Measurements from ENCODE around the gene BFSP1. TPM values are rescaled to one million over a fixed set of nuclear protein-coding genes. Genes with fewer than 3 reads are reported as not detected.
A peak's percentile ranks its signal among the peaks of the same experiment; 100 is the strongest.

The BFSP1 gene
- total RNA-seq: 1 to 10 TPM; 2.7 to 3.2 TPM

DNA sequence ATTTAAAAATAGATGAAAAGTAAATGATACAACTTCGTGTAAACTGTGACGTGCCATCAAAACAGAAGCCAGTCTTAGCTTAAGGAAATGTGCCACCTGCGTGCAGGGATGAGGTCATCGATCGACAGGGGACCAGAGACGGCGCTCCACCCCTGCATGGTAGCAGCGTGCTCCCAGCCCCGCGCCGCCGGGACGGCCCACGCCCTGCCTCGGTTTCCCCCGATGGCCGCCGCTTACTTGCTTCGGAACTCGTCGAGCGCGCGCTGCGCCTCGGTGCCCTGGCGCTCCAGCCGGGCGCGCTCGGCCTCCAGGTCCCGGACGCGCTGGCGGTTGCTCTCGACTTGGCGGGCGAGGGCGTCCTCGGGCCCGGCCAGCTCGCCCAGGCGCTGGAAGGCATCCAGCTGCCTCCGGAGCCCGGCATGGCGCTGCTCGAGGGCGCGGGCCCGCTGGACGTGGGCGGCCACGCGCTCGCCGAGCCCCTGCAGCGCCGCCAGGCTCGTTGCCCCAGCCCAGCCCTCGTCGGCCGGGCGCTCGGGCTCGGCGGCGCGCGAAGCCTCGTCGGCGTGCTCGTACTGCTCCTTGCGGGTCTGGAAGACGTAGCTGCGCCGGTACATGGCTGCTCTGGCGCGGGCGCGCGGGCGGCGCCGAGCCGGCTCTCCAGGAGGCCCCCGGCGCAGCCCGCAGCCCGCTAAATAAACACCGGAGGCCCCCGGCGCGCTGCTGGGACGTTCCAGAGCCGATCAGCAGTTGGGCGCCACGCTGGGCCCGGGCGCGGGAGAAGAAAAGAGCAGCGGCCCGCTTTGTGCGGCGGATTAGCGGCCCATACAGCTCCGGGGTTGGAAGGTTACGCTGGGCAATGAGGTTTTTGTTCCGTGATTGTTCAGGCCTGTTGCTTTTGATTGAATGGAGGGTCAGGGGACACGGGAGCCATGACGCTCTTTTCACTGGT, at the start of gene BFSP1:
TSS of gene BFSP1 (minus strand) at position 664 of the 949 bp plus-strand sequence. CDS start at position 614, 50 bp downstream.
- POLR2A ChIA-PET: interaction anchor here (0.6 to 4.9 kb wide), 19 partner anchors 9 to 977 kb away, joined by 3 to 71 read pairs (median 6); partner anchors contain the start of genes DSTN, KAT14, PET117 and RRBP1
- H3K9me3 Mint-ChIP-seq: no peaks in the 10 kb centered on the region
- peak; percentile 75 for DNase-seq
- no peaks in the 10 kb centered on the region for H3K36me3 Mint-ChIP-seq (ENCODE audit: low read depth)
- H3K27ac Mint-ChIP-seq: peak within 1 kb of the TSS; percentile 94
- H3K4me3 Mint-ChIP-seq: peak within 1 kb of the TSS; percentile 95
- H3K4me1 Mint-ChIP-seq: peaks cover 33% of the 10 kb centered on the region
- CTCF ChIA-PET: interaction anchor here (0.7 to 8.2 kb wide), 17 partner anchors 9 to 440 kb away, joined by 3 to 77 read pairs (median 3); partner anchors contain the start of genes DSTN and RRBP1
- H3K27me3 Mint-ChIP-seq: no peaks in the 10 kb centered on the region

DNA sequence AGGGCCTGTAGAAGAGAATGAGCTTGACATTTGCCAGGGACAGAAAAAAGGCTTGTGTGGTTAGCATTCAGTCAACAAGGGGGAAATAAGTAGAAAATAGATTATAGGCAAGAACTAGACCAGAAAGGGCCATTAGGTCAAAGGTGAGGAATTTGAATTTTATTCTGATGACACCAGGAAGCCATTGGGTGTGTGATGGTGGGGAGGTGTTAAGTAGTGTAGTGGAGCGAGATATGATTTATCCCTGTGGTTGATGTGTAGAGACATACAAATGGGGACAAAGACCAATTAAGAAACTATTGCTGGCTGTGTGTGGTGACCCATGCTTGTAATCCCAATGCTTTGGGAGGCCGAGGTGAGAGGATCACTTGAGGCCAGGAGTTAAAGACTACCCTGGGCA, 49.7 kb upstream of the BFSP1 start:
- Mint-ChIP-seq H3K4me3 (no peak overlapping the region), H3K27ac (no peak overlapping the region), H3K9me3 (no peaks in the 10 kb centered on the region), H3K27me3 (no peaks in the 10 kb centered on the region), H3K4me1 (peaks cover 27% of the 10 kb centered on the region), H3K36me3 (ENCODE audit: low read depth) (peaks cover 26% of the 10 kb centered on the region)
- DNase-seq: no peak
- POLR2A ChIA-PET: interaction anchor here (0.9 to 2.8 kb wide), 3 partner anchors 11 to 29 kb away, joined by 3 to 10 read pairs (median 4); partner anchors contain the start of gene DSTN
- CTCF ChIA-PET: interaction anchor here (1.1 to 1.2 kb wide), 2 partner anchors 10 to 25 kb away, joined by 3 to 5 read pairs; partner anchors contain the start of gene DSTN

DNA sequence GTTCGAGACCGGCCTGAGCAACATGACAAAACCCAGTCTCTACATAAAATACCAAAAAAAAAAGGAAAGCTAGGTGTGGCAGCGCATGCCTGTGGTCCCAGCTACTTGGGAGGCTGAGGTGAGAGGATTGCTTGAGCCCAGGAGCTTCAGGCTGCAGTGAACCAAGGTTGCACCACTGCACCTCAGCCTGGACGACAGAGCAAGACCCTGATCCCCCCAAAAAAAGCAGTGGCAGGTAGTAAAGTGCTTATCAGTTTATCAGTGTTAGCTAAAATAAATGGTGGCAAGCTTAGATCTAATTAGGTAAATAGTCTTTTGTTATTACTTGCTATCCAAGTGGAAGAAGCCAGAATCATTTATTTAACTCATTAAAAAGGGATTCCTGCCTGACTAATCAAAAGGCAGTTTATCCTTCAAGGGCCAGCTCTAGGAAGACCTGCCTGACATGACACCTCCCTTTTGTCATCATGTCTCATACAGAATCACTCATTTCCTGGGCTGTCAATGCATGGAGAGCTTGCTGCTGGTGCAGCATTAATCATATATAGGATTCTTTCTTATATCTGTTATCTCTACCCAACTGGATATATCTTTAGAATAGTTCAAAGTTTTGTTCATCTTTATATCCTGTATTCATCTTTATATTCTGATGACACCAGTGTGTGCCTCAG, 48.3 kb upstream of the BFSP1 start:
- Mint-ChIP-seq H3K4me1 (peaks cover 26% of the 10 kb centered on the region), H3K9me3 (no peaks in the 10 kb centered on the region), H3K27me3 (no peaks in the 10 kb centered on the region), H3K27ac (no peak overlapping the region), H3K36me3 (ENCODE audit: low read depth) (peaks cover 23% of the 10 kb centered on the region), H3K4me3 (no peak overlapping the region)
- DNase-seq: no peak
- CTCF ChIA-PET: interaction anchor here (1.3 to 1.8 kb wide), 3 partner anchors 9 to 43 kb away, joined by 4 to 7 read pairs (median 4); no protein-coding TSS in a partner anchor
- POLR2A ChIA-PET: interaction anchor here (1.0 to 2.8 kb wide), 2 partner anchors 9 to 31 kb away, joined by 3 to 10 read pairs; partner anchors contain the start of gene DSTN

DNA sequence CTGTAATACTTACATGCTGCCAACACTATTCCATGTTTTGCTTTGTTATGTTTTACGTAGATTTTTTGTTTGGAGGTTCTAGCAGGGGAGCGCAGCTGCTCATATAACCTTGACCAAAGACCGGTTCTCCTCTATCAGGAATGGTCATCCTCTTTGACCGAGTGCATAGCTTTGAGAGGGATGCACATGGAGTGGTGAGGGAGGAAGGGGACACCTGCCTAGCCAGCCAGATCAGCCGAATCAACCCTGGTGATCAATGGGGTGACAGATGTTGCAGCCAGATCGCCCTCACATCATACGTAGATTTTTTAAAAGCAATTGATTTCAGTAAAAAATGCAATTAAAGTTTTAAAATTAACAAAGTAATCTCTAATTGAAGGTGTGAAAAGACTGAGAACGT, 45.0 kb upstream of the BFSP1 start:
- Mint-ChIP-seq H3K4me3 (no peak overlapping the region), H3K4me1 (peaks cover 43% of the 10 kb centered on the region), H3K27me3 (no peaks in the 10 kb centered on the region), H3K36me3 (ENCODE audit: low read depth) (peaks cover 24% of the 10 kb centered on the region), H3K27ac (no peak overlapping the region), H3K9me3 (no peaks in the 10 kb centered on the region)
- DNase-seq: no peak
- ChIA-PET CTCF (no interaction called here), POLR2A (no interaction called here)

DNA sequence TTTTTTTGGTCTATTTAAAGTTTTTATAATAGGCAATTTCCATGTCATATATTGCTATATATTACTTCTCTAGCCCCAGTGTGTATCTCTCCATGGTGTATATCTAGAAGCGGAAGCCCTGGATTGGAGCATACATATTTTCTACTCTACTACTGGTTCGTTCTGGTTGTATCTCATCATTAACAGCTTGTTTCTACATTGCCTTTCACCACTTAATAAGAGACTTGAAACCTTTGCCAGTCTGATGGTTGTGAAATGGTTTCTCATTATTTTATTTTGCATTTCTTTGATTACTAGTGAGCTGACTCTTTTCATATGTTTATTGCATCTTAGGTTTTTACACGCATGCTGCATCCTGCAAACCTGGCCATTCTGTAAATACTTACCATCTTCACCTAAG, 42.3 kb upstream of the BFSP1 start:
- H3K36me3 Mint-ChIP-seq (ENCODE audit: low read depth): peaks cover 14% of the 10 kb centered on the region
- CTCF ChIA-PET: interaction anchor here (0.9 to 1.6 kb wide), 4 partner anchors 42 to 109 kb away, joined by 3 to 6 read pairs (median 3); partner anchors contain the start of genes BFSP1 and RRBP1

DNA sequence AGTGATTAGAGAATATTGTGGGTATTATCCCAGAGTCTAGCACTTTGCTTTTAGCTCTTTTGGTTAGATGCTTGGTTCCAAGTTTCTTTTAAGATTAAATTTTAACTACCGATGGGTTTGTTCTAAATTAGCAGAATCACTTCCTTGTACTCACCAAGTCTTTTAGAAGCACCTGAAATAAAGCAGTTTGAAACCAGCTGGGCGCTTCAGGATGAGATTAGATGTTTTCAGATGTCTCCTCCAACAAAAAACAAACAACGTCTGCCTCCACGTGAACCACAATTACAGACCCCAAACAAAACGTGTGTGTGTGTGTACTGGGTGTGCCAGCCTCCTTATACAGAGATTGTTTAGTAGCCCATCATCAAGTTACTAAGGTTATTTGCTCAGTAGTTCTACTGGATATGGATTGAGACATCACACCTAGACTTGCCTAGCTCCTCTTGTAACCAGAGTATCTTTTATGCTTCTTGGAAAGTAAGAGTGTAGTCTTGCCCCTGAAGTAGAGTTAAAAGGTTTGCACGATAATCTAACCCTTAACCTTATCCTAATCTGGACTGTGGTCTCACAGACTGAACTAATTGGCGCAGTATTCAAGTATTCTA, 41.0 kb upstream of the BFSP1 start:
- no peak for DNase-seq
- H3K4me3 Mint-ChIP-seq: peak overlapping the region; percentile 1
- H3K27me3 Mint-ChIP-seq: peaks cover 9% of the 10 kb centered on the region
- H3K36me3 Mint-ChIP-seq (ENCODE audit: low read depth): peaks cover 14% of the 10 kb centered on the region
- ChIA-PET CTCF (interaction anchor here (1.2 to 3.5 kb wide), 9 partner anchors 13 to 111 kb away, joined by 3 to 28 read pairs (median 16); partner anchors contain the start of genes BFSP1 and RRBP1), POLR2A (interaction anchor here (1.2 to 3.5 kb wide), 6 partner anchors 14 to 109 kb away, joined by 3 to 47 read pairs (median 9); partner anchors contain the start of gene RRBP1)
- H3K27ac Mint-ChIP-seq: no peak overlapping the region
- peaks cover 33% of the 10 kb centered on the region for H3K4me1 Mint-ChIP-seq
- H3K9me3 Mint-ChIP-seq: no peaks in the 10 kb centered on the region

More for the DNA sequence above, 42.3 kb upstream of the BFSP1 start:
- Mint-ChIP-seq H3K4me3 (no peak overlapping the region), H3K27ac (no peak overlapping the region), H3K4me1 (peaks cover 32% of the 10 kb centered on the region), H3K27me3 (peaks cover 1% of the 10 kb centered on the region), H3K9me3 (no peaks in the 10 kb centered on the region)
- no peak for DNase-seq
- POLR2A ChIA-PET: interaction anchor here (2.1 kb wide), 1 partner anchor 13 kb away, joined by 6 read pairs; no protein-coding TSS in a partner anchor

DNA sequence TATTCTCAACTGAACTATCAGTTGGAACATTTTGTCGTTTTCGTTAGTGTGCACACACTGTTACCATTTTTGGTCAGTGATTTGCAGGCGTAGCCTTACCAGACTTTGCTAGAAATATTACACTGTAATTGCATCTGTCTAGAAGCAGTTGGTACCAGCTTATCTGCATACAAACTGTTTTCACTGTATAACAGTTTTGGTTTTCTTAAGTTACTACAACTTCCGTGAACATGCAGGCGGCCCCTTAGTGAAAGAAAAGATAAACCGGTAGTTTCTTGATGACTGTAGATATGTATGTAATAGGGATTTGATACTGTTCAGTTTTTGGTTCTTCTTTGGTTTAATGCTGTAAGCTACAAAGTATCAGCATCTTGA, 40.0 kb upstream of the BFSP1 start:
- ChIA-PET CTCF (interaction anchor here (0.9 to 3.5 kb wide), 16 partner anchors 8 to 327 kb away, joined by 3 to 28 read pairs (median 6); partner anchors contain the start of genes BFSP1 and RRBP1), POLR2A (interaction anchor here (0.7 to 3.5 kb wide), 16 partner anchors 9 to 398 kb away, joined by 3 to 47 read pairs (median 8); partner anchors contain the start of genes BFSP1, MGME1, RRBP1 and SNX5)
- Mint-ChIP-seq H3K4me3 (peak overlapping the region; percentile 85), H3K4me1 (peaks cover 33% of the 10 kb centered on the region), H3K27ac (peak overlapping the region; percentile 83), H3K27me3 (peaks cover 9% of the 10 kb centered on the region), H3K9me3 (no peaks in the 10 kb centered on the region), H3K36me3 (ENCODE audit: low read depth) (peaks cover 8% of the 10 kb centered on the region)
- DNase-seq: no peak

DNA sequence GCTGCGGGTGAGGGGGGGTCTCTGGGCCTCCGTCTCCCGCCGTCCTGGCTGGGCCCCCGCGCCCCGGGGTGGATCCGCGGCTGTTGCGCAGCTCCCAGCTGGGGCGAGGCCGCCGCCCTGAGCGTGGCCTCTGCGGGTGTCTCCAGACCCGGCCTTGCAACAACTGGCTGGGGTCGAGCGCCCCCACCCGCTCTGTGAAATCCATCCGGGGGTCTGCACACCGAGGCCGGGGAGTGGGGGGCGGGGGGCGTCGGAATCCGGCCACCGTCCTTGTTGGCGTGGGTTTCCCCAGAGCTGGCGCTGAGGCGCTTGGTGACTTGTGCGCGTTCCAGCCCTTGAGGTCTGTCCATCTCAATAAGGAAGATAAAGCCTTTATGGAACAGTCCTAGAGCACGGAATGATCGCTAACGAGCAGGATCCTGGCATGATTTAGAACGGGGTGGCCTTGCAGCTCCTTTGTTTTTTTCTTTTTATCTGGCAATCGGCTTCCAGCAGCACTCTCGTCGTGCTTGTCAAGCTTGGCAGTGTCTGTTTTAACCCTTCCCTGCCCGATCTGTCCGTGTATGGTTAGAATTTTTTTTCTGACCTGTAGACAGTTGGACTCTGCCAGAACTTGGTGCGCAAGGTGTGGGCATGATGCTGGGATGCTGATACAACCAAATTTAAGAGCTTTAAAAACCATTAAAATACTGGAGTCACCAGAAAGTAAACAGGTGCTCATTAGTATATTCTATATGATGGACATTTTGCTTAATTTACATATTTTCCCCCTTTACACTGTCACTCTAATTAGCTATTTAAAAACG, 39.4 kb upstream of the BFSP1 start:
- ChIA-PET CTCF (interaction anchor here (0.8 to 3.5 kb wide), 21 partner anchors 9 to 368 kb away, joined by 3 to 28 read pairs (median 5); partner anchors contain the start of genes BFSP1 and RRBP1), POLR2A (interaction anchor here (0.7 to 3.5 kb wide), 25 partner anchors 10 to 417 kb away, joined by 3 to 47 read pairs (median 5); partner anchors contain the start of genes BFSP1, MGME1, RRBP1 and SNX5)
- peaks cover 4% of the 10 kb centered on the region for H3K36me3 Mint-ChIP-seq (ENCODE audit: low read depth)
- no peaks in the 10 kb centered on the region for H3K9me3 Mint-ChIP-seq
- peak; percentile 24 for DNase-seq
- peak overlapping the region; percentile 85 for H3K4me3 Mint-ChIP-seq
- peaks cover 9% of the 10 kb centered on the region for H3K27me3 Mint-ChIP-seq
- H3K4me1 Mint-ChIP-seq: peaks cover 33% of the 10 kb centered on the region
- peak overlapping the region; percentile 83 for H3K27ac Mint-ChIP-seq

DNA sequence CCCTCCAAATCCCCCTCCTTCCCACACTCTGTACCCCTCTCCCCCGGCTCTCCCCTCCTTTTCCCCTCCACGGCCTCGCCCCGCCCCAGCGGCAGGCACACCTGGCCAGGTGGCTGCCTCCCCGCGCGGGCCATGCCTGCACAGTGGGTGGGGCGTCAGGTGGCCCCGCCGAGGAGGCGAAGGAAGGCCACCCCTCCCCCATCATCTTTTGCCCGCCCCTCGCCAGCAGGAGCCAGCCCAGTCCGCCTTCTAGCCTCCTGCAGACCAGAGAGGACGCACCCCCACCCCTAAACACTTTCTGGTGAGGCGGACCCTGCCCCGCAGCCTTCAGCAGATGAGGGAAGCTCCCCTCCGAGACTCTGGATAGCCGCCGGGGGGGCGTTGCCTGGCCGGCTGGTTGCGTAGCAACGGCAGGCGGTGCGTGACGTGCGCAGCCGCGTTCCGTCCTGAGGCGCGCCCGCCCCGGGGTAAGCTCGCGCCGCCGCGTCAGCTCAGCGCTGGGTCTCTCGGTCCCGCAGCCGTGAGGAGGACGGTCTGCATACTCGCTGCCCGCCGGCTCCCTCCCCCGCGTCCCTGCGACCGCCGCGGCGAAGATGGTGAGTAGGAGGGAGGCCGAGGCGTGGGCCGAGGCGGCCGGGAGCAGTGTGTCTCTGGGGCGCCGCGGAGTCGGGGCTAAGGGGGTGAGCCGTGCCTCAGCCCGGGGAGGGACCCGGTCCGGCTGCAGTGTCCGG, 38.6 kb upstream of the BFSP1 start, which contains the start of gene DSTN:
TSS of gene DSTN (plus strand) at position 460 of the 731 bp plus-strand sequence. CDS start at position 594, 134 bp downstream.
- Mint-ChIP-seq H3K27ac (peak within 1 kb of the TSS; percentile 83), H3K9me3 (no peaks in the 10 kb centered on the region), H3K4me3 (peak within 1 kb of the TSS; percentile 85), H3K4me1 (peaks cover 33% of the 10 kb centered on the region), H3K27me3 (peaks cover 16% of the 10 kb centered on the region), H3K36me3 (ENCODE audit: low read depth) (peaks cover 4% of the 10 kb centered on the region)
- ChIA-PET CTCF (interaction anchor here (0.7 to 3.5 kb wide), 15 partner anchors 10 to 369 kb away, joined by 3 to 28 read pairs (median 5); partner anchors contain the start of genes BFSP1 and RRBP1), POLR2A (interaction anchor here (0.9 to 3.5 kb wide), 20 partner anchors 9 to 417 kb away, joined by 3 to 47 read pairs (median 6); partner anchors contain the start of genes BFSP1, MGME1, RRBP1 and SNX5)
- peak; percentile 90 for DNase-seq

DNA sequence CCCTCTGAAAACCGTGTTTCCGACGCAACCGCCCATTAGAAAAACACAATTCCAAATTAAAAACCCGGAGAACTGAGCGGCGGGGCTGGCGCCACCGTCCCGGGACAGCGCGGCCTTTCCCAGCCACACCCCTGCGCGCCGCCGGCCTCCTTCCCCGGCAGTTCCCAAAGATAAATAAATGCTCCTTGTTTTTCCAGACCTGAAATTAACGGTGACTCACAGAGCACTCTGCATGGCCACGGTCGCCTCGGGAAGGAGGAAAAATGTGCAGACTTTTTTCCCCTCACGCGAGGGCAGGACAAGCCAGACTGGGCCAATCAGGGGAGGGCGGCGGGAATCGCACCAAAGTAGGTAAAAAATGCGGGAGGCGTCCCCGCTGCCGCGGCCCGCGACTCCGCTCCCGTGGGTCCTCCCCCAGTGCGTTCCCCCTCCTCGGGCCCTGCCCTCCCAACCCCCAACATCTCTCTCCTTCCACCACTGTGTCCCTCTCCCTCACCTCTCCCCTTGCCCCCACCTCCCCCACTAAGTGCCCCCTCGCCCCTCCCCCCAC, 37.9 kb upstream of the BFSP1 start:
- Mint-ChIP-seq H3K4me1 (peaks cover 30% of the 10 kb centered on the region), H3K9me3 (no peaks in the 10 kb centered on the region), H3K27me3 (peaks cover 16% of the 10 kb centered on the region)

More for the DNA sequence above, 37.9 kb upstream of the BFSP1 start:
- Mint-ChIP-seq H3K4me3 (peak overlapping the region; percentile 43), H3K27ac (no peak overlapping the region), H3K36me3 (ENCODE audit: low read depth) (peaks cover under 1% of the 10 kb centered on the region)
- ChIA-PET CTCF (interaction anchor here (0.7 to 3.5 kb wide), 4 partner anchors 38 to 65 kb away, joined by 3 to 24 read pairs (median 10); partner anchors contain the start of gene BFSP1), POLR2A (interaction anchor here (1.0 to 3.5 kb wide), 9 partner anchors 12 to 400 kb away, joined by 3 to 47 read pairs (median 4); partner anchors contain the start of genes BFSP1, MGME1, RRBP1 and SNX5)
- no peak for DNase-seq
